Osteoblast (primary cell): ENCODE data around the gene AKR1B15. TPM values are rescaled to one million over a fixed set of nuclear protein-coding genes. Genes with fewer than 3 reads are reported as not detected.

Experiments used
- DNase-seq: peaks from one replicate; pipeline ENCODE4 v3.0.0; 2011; ENCODE audit warnings: low spot score, mixed read lengths; ENCODE audit not compliant: insufficient read length; ENCODE audit errors: missing footprints
- H2AFZ ChIP-seq: 2 replicates; pipeline ENCODE4 v1.6.0; 2011; ENCODE audit warnings: mild to moderate bottlenecking, low read length
- H3K27ac ChIP-seq: 2 replicates; pipeline ENCODE4 v1.5.1; 2011; ENCODE audit warnings: mild to moderate bottlenecking, low read depth, low read length, moderate library complexity
- H3K27me3 ChIP-seq: 2 replicates; pipeline ENCODE4 v1.6.0; 2012; ENCODE audit warnings: mild to moderate bottlenecking, control low read depth, inconsistent platforms, low read length, moderate library complexity; ENCODE audit not compliant: insufficient read depth
- H3K36me3 ChIP-seq: 2 replicates; pipeline ENCODE4 v1.5.1; 2011; ENCODE audit warnings: mild to moderate bottlenecking, low read length, control low read depth, moderate library complexity; ENCODE audit not compliant: insufficient read depth
- H3K4me1 ChIP-seq: 2 replicates; pipeline ENCODE4 v1.5.1; 2011; ENCODE audit warnings: mild to moderate bottlenecking, low read length, control low read depth, moderate library complexity; ENCODE audit not compliant: insufficient read depth
- H3K4me2 ChIP-seq: 2 replicates; pipeline ENCODE4 v1.6.0; 2011; ENCODE audit warnings: mild to moderate bottlenecking, low read length; ENCODE audit not compliant: insufficient read depth
- H3K4me3 ChIP-seq: fragments of 200-600 bp; sonication (generic); 3 replicates; pipeline ENCODE4 v1.5.1; 2012; ENCODE audit warnings: mild to moderate bottlenecking, low read length, inconsistent platforms; ENCODE audit not compliant: insufficient read depth
- H3K79me2 ChIP-seq: 2 replicates; pipeline ENCODE4 v1.6.0; 2012; ENCODE audit warnings: mild to moderate bottlenecking, low read length, control low read depth, inconsistent platforms; ENCODE audit not compliant: insufficient read depth
- H3K9me3 ChIP-seq: 2 replicates; pipeline ENCODE4 v1.5.1; 2011; ENCODE audit warnings: low read depth, low read length, control low read depth
- H4K20me1 ChIP-seq: 2 replicates; pipeline ENCODE4 v1.6.0; 2012; ENCODE audit warnings: mild to moderate bottlenecking, low read length, control low read depth; ENCODE audit not compliant: insufficient read depth
- CTCF ChIP-seq: IDR thresholded peaks from 2 replicates; pipeline ENCODE4 v1.5.1; 2011; ENCODE audit warnings: mild to moderate bottlenecking, low read depth, low read length, moderate library complexity; ENCODE audit errors: extremely low read depth
- total RNA-seq: library from RNA; depleted of rRNA; stranded (reverse); fragments of >200 nt; gene quantifications from 2 replicates; pipeline ENCODE4 v1.2.3, GENCODE V29; 2012

AKR1B15 gene
- total RNA-seq, 1 donor: 0.36 TPM

DNA sequence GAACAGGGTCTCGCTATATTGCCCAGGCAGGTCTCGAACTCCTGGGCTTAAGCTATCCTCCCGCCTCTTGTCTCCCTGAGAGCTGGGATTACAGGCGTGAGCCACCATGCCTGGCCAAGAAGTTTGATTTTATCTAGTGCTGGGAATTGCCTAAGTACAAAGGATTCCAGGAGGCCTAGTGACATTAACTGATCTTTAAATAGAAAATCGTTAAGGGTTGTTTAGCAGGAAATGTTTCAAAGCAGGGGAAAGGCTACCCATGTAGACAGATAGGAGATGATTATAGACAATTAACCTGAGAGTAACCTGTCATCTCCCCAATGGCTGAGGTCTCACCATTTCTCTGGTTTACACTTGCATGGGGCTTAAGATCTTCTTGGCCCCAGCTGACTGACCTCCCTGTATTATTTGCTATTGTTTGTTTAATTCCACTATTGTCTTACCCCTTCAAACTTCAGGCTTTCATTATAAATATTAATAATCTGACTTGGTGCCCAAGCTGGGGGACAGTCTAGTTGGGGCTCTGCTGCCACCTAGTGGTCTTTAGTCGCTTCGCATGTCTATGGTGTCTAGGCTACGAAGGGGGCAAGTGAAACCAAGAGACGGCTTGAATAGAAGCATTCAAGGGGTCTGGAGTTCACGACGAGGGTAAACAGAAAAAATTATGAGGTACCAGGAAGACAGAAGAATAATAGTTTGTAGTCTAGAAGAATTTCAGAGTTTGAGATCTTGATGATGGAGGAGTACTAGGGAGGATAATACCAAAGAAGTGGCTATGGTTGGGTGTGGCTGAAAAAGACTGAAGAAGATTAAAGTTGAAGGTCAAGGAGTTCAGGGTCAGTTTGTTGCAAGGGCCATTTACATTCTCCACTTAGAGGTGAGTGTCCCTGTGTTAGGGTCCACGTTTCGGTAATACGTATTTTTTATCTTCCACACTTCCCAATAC is 57.3 kb downstream of the AKR1B15 start:
- peaks cover 14% of the 10 kb centered on the region for H3K4me1 ChIP-seq
- H3K79me2 ChIP-seq: no peaks in the 10 kb centered on the region
- H3K27me3 ChIP-seq: no peaks in the 10 kb centered on the region
- peak overlapping the region; percentile 51 for H3K4me3 ChIP-seq
- H3K9me3 ChIP-seq: no peaks in the 10 kb centered on the region
- peak overlapping the region; percentile 74 for H3K4me2 ChIP-seq
- H3K27ac ChIP-seq: no peak overlapping the region
- peak overlapping the region; percentile 79 for H2AFZ ChIP-seq
- no peaks in the 10 kb centered on the region for H4K20me1 ChIP-seq
- peak; percentile 97 for TF ChIP-seq CTCF
- DNase-seq: peak; percentile 47
- no peaks in the 10 kb centered on the region for H3K36me3 ChIP-seq

- no peak overlapping the region for H3K4me2 ChIP-seq
- no peak overlapping the region for H3K27ac ChIP-seq
- no peak for DNase-seq
- no peaks in the 10 kb centered on the region for H4K20me1 ChIP-seq
- H3K79me2 ChIP-seq: no peaks in the 10 kb centered on the region
- H2AFZ ChIP-seq: peak overlapping the region; percentile 27
- H3K4me1 ChIP-seq: peaks cover 29% of the 10 kb centered on the region
- no peak for TF ChIP-seq CTCF
- H3K4me3 ChIP-seq: no peak overlapping the region
- no peaks in the 10 kb centered on the region for H3K27me3 ChIP-seq
- H3K36me3 ChIP-seq: no peaks in the 10 kb centered on the region
- no peaks in the 10 kb centered on the region for H3K9me3 ChIP-seq
Measured at GRCh38 chr7:134611611-134612151, 62.8 kb downstream of the AKR1B15 start.

DNA sequence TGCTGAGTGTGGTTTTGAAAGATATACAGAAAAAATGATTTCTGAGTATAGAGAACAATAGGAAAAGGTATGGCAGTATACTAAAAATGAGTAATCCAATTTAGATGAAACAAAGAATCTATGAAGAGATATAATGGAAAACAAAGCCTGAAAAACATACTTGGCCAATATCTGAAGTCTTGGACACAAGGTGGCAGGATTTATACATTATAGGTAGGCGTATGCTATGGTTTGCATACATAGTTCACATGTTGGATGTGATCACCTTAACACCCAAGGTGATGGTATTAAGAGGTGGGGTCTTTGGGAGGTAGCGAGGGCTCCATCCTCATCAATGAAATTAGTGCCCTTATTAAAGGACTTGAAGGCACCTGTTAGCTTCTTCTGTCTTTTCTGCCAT is 63.3 kb downstream of the AKR1B15 start:
- H2AFZ ChIP-seq: no peak overlapping the region
- no peak for TF ChIP-seq CTCF
- no peaks in the 10 kb centered on the region for H3K79me2 ChIP-seq
- no peak overlapping the region for H3K27ac ChIP-seq
- H3K27me3 ChIP-seq: no peaks in the 10 kb centered on the region
- H3K9me3 ChIP-seq: no peaks in the 10 kb centered on the region
- H3K4me3 ChIP-seq: no peak overlapping the region
- no peaks in the 10 kb centered on the region for H4K20me1 ChIP-seq
- no peaks in the 10 kb centered on the region for H3K36me3 ChIP-seq
- no peak overlapping the region for H3K4me2 ChIP-seq
- DNase-seq: no peak
- H3K4me1 ChIP-seq: peaks cover 25% of the 10 kb centered on the region
